GM12878 (cell line): ENCODE data around the gene SPTA1.

Experiments used
- CBX5 ChIP-seq: sonication (generic); IDR thresholded peaks from 2 replicates; pipeline ENCODE4 v1.6.1; 2016; ENCODE audit warnings: low read depth, moderate library complexity, mild to moderate bottlenecking, inconsistent platforms
- CTCF ChIP-seq, 3 experiments: IDR thresholded peaks in 2 of 3; conservative IDR thresholded peaks in 1 of 3; 2 replicates each; pipeline ENCODE4 v1.5.1; 2011; ENCODE audit warnings: low read depth in 3 of 3, low read length in 3 of 3, mild to moderate bottlenecking in 3 of 3, control low read depth in 2 of 3, moderate library complexity in 2 of 3, inconsistent platforms in 1 of 3, mixed read lengths in 1 of 3; ENCODE audit not compliant: control insufficient read depth in 2 of 3, insufficient read depth in 1 of 3; ENCODE audit errors: extremely low read depth in 1 of 3
- POU2F2 ChIP-seq: IDR thresholded peaks from 3 replicates; pipeline ENCODE4 v1.6.1; 2011; ENCODE audit warnings: low read depth, mild to moderate bottlenecking, low read length, borderline replicate concordance
- YY1 ChIP-seq: IDR thresholded peaks from 2 replicates; pipeline ENCODE4 v1.6.1; 2011; ENCODE audit warnings: low read depth, mild to moderate bottlenecking, low read length
- ZNF274 ChIP-seq: IDR thresholded peaks from one replicate; pipeline ENCODE4 v1.8.0; 2011; ENCODE audit not compliant: insufficient read length, insufficient read depth
- TF ChIP-seq, protein P1 (sequence below): IDR thresholded peaks from 2 replicates; pipeline ENCODE4 v1.6.1; 2012; ENCODE audit warnings: mild to moderate bottlenecking, low read depth, low read length

- no peak for TF ChIP-seq ZNF274
- TF ChIP-seq POU2F2, result no peak
- no peak for TF ChIP-seq CTCF (IDR thresholded peaks at IDR 0.05 in 2 of 3, conservative IDR thresholded peaks at IDR 0.05 in 1 of 3; ENCODE audit: control insufficient read depth in 2 of 3, extremely low read depth in 1 of 3, insufficient read depth in 1 of 3, low read depth in 3 of 3, low read length in 3 of 3)
- TF ChIP-seq, protein P1, sequence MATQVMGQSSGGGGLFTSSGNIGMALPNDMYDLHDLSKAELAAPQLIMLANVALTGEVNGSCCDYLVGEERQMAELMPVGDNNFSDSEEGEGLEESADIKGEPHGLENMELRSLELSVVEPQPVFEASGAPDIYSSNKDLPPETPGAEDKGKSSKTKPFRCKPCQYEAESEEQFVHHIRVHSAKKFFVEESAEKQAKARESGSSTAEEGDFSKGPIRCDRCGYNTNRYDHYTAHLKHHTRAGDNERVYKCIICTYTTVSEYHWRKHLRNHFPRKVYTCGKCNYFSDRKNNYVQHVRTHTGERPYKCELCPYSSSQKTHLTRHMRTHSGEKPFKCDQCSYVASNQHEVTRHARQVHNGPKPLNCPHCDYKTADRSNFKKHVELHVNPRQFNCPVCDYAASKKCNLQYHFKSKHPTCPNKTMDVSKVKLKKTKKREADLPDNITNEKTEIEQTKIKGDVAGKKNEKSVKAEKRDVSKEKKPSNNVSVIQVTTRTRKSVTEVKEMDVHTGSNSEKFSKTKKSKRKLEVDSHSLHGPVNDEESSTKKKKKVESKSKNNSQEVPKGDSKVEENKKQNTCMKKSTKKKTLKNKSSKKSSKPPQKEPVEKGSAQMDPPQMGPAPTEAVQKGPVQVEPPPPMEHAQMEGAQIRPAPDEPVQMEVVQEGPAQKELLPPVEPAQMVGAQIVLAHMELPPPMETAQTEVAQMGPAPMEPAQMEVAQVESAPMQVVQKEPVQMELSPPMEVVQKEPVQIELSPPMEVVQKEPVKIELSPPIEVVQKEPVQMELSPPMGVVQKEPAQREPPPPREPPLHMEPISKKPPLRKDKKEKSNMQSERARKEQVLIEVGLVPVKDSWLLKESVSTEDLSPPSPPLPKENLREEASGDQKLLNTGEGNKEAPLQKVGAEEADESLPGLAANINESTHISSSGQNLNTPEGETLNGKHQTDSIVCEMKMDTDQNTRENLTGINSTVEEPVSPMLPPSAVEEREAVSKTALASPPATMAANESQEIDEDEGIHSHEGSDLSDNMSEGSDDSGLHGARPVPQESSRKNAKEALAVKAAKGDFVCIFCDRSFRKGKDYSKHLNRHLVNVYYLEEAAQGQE, result no peak
- TF ChIP-seq CBX5, result no peak
- no peak for TF ChIP-seq YY1
These were observed 42.1 kb downstream of the SPTA1 start for GRCh38 chr1:158644449-158644848.
